HG03457 (cell line): ENCODE data around the gene MTM1.

Source experiments
- ATAC-seq: cut with Tn5 transposase; IDR thresholded peaks from one replicate; pipeline ENCODE4 v1.9.1; 2021; ENCODE audit warnings: moderate number of reproducible peaks; ENCODE audit not compliant: unreplicated experiment

Gene MTM1

DNA sequence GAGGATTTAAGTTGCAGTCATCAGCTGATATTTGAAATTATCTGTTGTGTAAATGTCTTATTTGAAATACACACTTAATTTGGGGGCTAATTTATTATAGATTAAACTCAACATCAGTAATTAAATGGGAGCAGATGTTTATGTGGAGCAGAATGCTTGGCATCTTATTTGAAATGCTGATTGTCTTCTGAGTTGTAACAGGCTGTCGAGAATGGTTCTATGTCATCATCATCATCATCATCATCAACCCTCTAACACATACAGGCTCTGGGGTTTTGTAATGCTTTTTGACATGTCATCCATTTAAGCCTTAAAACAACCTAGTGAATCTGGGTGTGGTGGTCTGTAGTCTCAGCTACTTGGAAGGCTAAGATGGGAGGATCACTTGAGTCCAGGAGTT is 133.0 kb downstream of the MTM1 start:
- no peak for ATAC-seq

DNA sequence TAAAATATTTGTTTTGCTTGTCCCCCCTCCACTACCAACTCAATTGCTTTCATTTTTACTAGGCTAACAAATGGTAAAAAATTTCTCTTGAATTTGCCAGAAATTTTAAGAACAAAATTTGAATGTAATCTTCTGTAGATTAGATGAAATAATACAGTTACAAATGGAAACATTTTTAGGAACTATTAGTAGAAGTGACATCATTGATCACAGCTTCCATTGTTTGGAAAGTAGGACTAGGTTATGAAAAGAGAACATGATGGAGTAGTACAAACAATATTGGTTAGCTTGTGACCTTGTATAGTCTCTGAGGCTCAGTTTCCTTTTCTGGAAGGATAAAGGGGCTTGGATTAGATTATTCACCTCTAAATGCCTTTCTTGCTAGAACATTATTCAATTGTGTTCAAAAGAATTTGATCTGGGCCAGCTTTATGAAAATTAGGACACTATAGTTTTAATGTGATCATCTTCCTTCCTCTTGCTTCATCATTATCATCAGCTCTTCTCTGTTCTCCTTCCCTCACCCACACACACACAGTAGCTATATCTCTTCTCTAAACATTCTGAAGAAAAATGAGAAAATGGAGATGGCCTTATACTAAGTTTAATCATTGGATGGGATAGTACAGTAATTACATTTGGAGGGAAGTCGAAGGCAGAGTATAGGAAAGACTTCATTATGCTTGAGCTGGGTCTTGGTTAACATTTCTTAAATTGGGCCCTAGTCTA is 134.7 kb downstream of the MTM1 start:
- ATAC-seq = no peak

DNA sequence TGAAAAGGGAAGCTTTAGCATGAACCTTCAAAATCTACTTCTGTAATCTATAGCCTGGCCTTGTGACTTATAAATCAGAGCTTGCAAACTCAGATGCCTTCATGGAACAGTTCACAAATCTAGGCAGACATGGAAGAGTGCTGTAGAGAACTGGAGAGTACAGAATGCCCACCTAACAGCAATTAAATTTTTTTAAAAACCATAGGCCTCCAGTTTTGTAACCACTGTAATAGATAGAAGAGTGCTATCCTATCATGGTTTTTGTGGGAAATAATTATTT is 135.2 kb downstream of the MTM1 start:
- ATAC-seq = no peak

DNA sequence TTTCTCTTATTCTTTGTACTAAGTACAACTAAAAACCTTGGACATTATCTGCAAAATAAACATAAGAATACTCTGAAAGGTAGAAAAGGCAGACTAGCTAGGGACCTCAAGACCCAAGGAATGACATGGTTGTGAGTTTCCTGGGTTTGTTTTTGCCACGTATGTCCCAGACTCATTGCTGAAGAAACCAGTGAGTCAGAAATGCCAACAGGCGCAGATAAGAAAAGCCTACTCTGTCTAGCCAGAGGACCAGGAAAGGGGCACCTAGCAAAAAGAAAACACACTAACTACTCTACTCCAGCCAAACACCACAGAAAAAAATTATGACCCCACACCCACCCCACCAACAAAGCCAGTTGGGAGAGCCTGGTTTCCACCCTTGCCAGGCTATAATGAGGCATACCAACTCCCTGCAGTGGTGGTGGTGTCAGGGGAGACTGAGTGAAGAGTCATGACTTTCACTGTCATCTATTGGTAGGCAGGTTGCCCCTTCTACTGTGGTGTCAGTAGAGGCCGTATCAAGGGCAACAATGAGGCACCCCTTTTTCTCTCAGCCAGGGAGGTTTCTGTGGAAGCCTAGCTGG is 135.7 kb downstream of the MTM1 start:
- no peak for ATAC-seq

DNA sequence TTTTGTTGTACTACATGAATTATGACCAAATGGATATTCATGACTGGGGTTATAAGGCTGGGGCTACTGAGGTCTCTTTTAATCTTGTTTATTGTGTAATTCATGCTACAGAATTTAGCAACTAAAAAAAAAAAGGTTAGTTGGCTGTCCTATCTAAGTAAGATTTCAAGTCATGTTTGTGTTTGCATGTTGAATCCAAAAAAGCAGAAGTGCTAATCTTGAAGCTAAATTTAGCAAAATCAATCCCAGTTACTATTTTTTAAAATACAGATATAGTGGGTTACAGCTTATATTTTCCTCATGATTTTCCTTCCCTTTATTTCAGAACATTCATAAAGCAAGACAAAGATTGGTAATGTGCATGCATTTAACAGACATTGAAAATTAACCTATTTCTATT is 144.2 kb downstream of the MTM1 start:
- no peak for ATAC-seq

DNA sequence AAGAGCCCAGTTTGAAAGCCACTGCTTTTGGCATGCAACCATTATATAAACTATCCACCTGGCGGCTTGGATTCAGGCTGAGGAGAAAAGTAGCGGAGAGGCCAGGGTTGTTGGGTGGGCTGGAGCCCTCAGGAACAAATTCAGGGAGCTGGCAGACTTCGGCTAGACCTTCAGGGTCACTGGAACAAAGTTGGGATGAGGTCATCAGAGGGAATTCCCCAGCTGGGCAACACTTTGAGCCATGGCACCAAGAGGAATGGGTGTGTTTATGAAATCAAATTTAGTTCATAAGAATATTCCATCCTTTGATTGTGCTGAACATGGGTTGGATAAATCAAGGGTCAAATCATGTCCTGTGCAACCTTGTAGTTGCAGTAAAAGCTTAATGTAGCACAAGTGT is 146.8 kb downstream of the MTM1 start:
- ATAC-seq = no peak

DNA sequence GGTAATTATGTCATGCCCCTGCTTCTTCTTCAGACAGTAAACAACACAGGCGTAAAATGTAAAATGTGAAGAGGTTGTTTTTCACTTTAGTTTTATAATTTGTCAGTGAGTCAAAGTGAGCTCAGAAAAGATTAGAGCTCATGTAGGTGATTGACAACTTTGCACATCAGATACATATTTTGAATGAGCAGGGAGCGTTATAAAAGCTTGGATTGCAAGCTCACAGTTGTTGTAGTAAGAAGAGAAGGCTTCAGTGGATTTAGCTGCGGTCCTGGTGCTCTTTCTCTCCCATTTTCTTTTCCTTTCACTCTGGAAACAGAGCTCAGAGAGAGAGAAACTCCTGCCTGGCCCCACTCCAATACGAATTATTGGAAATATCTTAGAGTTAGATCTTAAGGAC is 151.2 kb downstream of the MTM1 start:
- no peak for ATAC-seq
